SK-N-SH (cell line): Measurements from ENCODE around the gene LOXHD1.
A peak's percentile ranks its signal among the peaks of the same experiment; 100 is the strongest.

Source experiments
- GATA2 ChIP-seq: sonication (generic); formaldehyde crosslinking; IDR thresholded peaks from 2 replicates; pipeline ENCODE4 v1.5.0; 2020; ENCODE audit warnings: mild to moderate bottlenecking, missing genetic modification reagents
- NFIC ChIP-seq: IDR thresholded peaks from 2 replicates; pipeline ENCODE4 v1.4.0; 2012; ENCODE audit warnings: borderline replicate concordance
- POLR2AphosphoS5 ChIP-seq: IDR thresholded peaks from 2 replicates; pipeline ENCODE4 v1.6.1; 2012; ENCODE audit warnings: low read depth, low read length
- RAD21 ChIP-seq: IDR thresholded peaks from 2 replicates; pipeline ENCODE4 v1.6.1; 2012; ENCODE audit warnings: mild to moderate bottlenecking, low read length
- SMC3 ChIP-seq: IDR thresholded peaks from 2 replicates; pipeline ENCODE4 v1.6.1; 2012; ENCODE audit warnings: low read depth, low read length, improper control_type of control experiment
- TF ChIP-seq, protein P1 (sequence below): fragments of 200-600 bp; sonication (generic); IDR thresholded peaks from 2 replicates; pipeline ENCODE4 v1.6.1; 2017; ENCODE audit warnings: antibody characterized with exemption, mild to moderate bottlenecking, moderate library complexity
- TF ChIP-seq, protein P2 (sequence below): IDR thresholded peaks from 2 replicates; pipeline ENCODE4 v1.4.0; 2012; ENCODE audit warnings: low read depth

GRCh38 chr18:46481048-46481846 lies 175.8 kb downstream of the LOXHD1 start:
- TF ChIP-seq SMC3: peak; percentile 79
- no peak for TF ChIP-seq GATA2 (CRISPR knock-in tag)
- TF ChIP-seq, protein P1, sequence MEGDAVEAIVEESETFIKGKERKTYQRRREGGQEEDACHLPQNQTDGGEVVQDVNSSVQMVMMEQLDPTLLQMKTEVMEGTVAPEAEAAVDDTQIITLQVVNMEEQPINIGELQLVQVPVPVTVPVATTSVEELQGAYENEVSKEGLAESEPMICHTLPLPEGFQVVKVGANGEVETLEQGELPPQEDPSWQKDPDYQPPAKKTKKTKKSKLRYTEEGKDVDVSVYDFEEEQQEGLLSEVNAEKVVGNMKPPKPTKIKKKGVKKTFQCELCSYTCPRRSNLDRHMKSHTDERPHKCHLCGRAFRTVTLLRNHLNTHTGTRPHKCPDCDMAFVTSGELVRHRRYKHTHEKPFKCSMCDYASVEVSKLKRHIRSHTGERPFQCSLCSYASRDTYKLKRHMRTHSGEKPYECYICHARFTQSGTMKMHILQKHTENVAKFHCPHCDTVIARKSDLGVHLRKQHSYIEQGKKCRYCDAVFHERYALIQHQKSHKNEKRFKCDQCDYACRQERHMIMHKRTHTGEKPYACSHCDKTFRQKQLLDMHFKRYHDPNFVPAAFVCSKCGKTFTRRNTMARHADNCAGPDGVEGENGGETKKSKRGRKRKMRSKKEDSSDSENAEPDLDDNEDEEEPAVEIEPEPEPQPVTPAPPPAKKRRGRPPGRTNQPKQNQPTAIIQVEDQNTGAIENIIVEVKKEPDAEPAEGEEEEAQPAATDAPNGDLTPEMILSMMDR: peak; percentile 67
- TF ChIP-seq, protein P2, sequence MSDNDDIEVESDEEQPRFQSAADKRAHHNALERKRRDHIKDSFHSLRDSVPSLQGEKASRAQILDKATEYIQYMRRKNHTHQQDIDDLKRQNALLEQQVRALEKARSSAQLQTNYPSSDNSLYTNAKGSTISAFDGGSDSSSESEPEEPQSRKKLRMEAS: no peak
- peak; percentile 77 for TF ChIP-seq RAD21
- TF ChIP-seq POLR2AphosphoS5: no peak
- TF ChIP-seq NFIC: no peak
